A549 (cell line): Measurements from ENCODE around the gene GPATCH1. TPM values are rescaled to one million over a fixed set of nuclear protein-coding genes. Genes with fewer than 3 reads are reported as not detected.

Source experiments
- ATAC-seq, 2 experiments: fragments of 200-7000 bp in 1 of 2; fragments of >200 bp in 1 of 2; cut with Nextera tagmentation in 1 of 2; cut with Tn5 transposase in 1 of 2; 3 replicates each; pipeline versions ENCODE4 v1.8.0 to v1.9.1; 2018 to 2020; ENCODE audit warnings: mild to moderate bottlenecking in 1 of 2, moderate library complexity in 1 of 2
- CTCF ChIA-PET: fragments of 300-600 bp; sonication (Branson Sonifier 250); formaldehyde crosslinking; extraction: SDS; loops from one replicate; lab custom pipeline; 2021; ENCODE audit warnings: antibody characterized with exemption, inconsistent platforms; lab: Yijun Ruan, JAX
- POLR2A ChIA-PET: fragments of 350-600 bp; formaldehyde crosslinking; extraction: SDS; loops from one replicate; lab custom pipeline; 2021; ENCODE audit warnings: antibody characterized with exemption, inconsistent platforms; lab: Yijun Ruan, JAX
- DNase-seq, 2 experiments: peaks; one replicate each; pipeline versions ENCODE4 v3.0.0 to v3.0.0-alpha.2; 2011 to 2016; ENCODE audit warnings: low read depth in 1 of 2, low spot score in 1 of 2
- FAIRE-seq: peaks from 2 replicates; lab custom pipeline; 2011; peaks lifted over from hg19 to GRCh38; lab: Jason Lieb, UNC
- H3K27ac ChIP-seq, 2 experiments: fragments of >200 bp; sonication (Bioruptor Twin); formaldehyde crosslinking; 3 replicates each; pipeline ENCODE4 v1.5.1; 2016 to 2017
- H3K4me1 ChIP-seq: fragments of >200 bp; sonication (Bioruptor Twin); formaldehyde crosslinking; 3 replicates; pipeline ENCODE4 v1.6.1; 2016
- H3K4me2 ChIP-seq: fragments of >200 bp; sonication (Bioruptor Twin); formaldehyde crosslinking; 3 replicates; pipeline ENCODE4 v1.6.1; 2016
- H3K4me3 ChIP-seq: fragments of >200 bp; sonication (Bioruptor Twin); formaldehyde crosslinking; 3 replicates; pipeline ENCODE4 v1.5.1; 2016
- H3K9me3 ChIP-seq: fragments of >200 bp; sonication (Bioruptor Twin); formaldehyde crosslinking; 3 replicates; pipeline ENCODE4 v1.6.1; 2016
- CBX2 ChIP-seq: fragments of 200-600 bp; sonication (generic); IDR thresholded peaks from 2 replicates; pipeline ENCODE4 v1.6.1; 2016; ENCODE audit warnings: low read depth, mild to moderate bottlenecking, borderline replicate concordance
- CBX8 ChIP-seq: fragments of 200-600 bp; sonication (generic); IDR thresholded peaks from 2 replicates; pipeline ENCODE4 v1.6.1; 2016
- CHD4 ChIP-seq: fragments of 200-600 bp; sonication (generic); IDR thresholded peaks from 2 replicates; pipeline ENCODE4 v1.6.1; 2016; ENCODE audit warnings: antibody characterized with exemption, mild to moderate bottlenecking, borderline replicate concordance
- EHF ChIP-seq: fragments of 250-450 bp; sonication (Bioruptor Pico); IDR thresholded peaks from 2 replicates; pipeline ENCODE4 v1.5.0; 2020; ENCODE audit warnings: mild to moderate bottlenecking
- HES2 ChIP-seq: fragments of >200 bp; sonication (Bioruptor Twin); formaldehyde crosslinking; IDR thresholded peaks from 2 replicates; pipeline ENCODE4 v1.6.1; 2016
- HEYL ChIP-seq: fragments of 250-450 bp; sonication (Bioruptor Pico); IDR thresholded peaks from 2 replicates; pipeline ENCODE4 v1.8.0; 2021; ENCODE audit warnings: mild to moderate bottlenecking, moderate library complexity
- HMGXB4 ChIP-seq: fragments of 250-450 bp; sonication (Bioruptor Pico); IDR thresholded peaks from 2 replicates; pipeline ENCODE4 v1.5.0; 2021; ENCODE audit warnings: mild to moderate bottlenecking, moderate library complexity, borderline replicate concordance
- HOXA7 ChIP-seq: fragments of 250-450 bp; sonication (Bioruptor Pico); IDR thresholded peaks from 2 replicates; pipeline ENCODE4 v1.5.0; 2020; ENCODE audit warnings: mild to moderate bottlenecking, moderate library complexity
- HOXB13 ChIP-seq: fragments of 250-450 bp; sonication (Bioruptor Pico); IDR thresholded peaks from 2 replicates; pipeline ENCODE4 v1.5.0; 2020; ENCODE audit warnings: low read depth, mild to moderate bottlenecking, moderate library complexity
- HOXB5 ChIP-seq: fragments of 250-450 bp; sonication (Bioruptor Pico); IDR thresholded peaks from 2 replicates; pipeline ENCODE4 v1.5.0; 2020; ENCODE audit warnings: mild to moderate bottlenecking, moderate library complexity
- JUN ChIP-seq, 2 experiments: fragments of >200 bp; sonication (Bioruptor Twin); formaldehyde crosslinking; IDR thresholded peaks; 2 replicates in 1 of 2; 3 replicates in 1 of 2; pipeline ENCODE4 v1.6.1; 2016 to 2017
- JUNB ChIP-seq: fragments of >200 bp; sonication (Bioruptor Twin); formaldehyde crosslinking; IDR thresholded peaks from 2 replicates; pipeline ENCODE4 v1.6.1; 2016
- KDM1A ChIP-seq: fragments of 200-600 bp; sonication (generic); IDR thresholded peaks from 2 replicates; pipeline ENCODE4 v1.6.1; 2016; ENCODE audit warnings: low read depth, mild to moderate bottlenecking
- KDM5A ChIP-seq: fragments of 200-600 bp; sonication (generic); IDR thresholded peaks from 2 replicates; pipeline ENCODE4 v1.6.1; 2016; ENCODE audit warnings: antibody characterized with exemption, mild to moderate bottlenecking
- MAX ChIP-seq: IDR thresholded peaks from 2 replicates; pipeline ENCODE4 v1.6.1; 2012
- RCOR1 ChIP-seq: fragments of 150-350 bp; IDR thresholded peaks from 2 replicates; pipeline ENCODE4 v1.6.1; 2014; ENCODE audit warnings: antibody characterized with exemption, low read length, low read depth
- RNF2 ChIP-seq: fragments of 200-600 bp; sonication (generic); IDR thresholded peaks from 2 replicates; pipeline ENCODE4 v1.6.1; 2016; ENCODE audit warnings: low read depth, mild to moderate bottlenecking, antibody characterized with exemption, moderate library complexity, borderline replicate concordance
- USF2 ChIP-seq: fragments of 450-650 bp; IDR thresholded peaks from 2 replicates; pipeline ENCODE4 v1.6.1; 2014; ENCODE audit warnings: antibody characterized with exemption
- ZNF302 ChIP-seq: fragments of 250-450 bp; sonication (Bioruptor Pico); IDR thresholded peaks from 2 replicates; pipeline ENCODE4 v1.9.0; 2021; ENCODE audit warnings: inconsistent platforms, mild to moderate bottlenecking, moderate library complexity
- WGBS: methylation state at CpG from one replicate; pipeline ENCODE4 v1.1.6; 2017; ENCODE audit errors: missing lambda C conversion rate; 5-methylcytosine and 5-hydroxymethylcytosine counted together
- polyA plus RNA-seq, 4 experiments: library from polyadenylated mRNA; depleted of rRNA in 3 of 4; stranded (reverse); fragments of >200 nt; fragmentation: RNase III in 1 of 4; extraction: RNeasy Plus Mini Kit Qiagen cat#74134 plus additional on column Dnase treatment in 1 of 4; gene quantifications; 2 replicates in 3 of 4; 3 replicates in 1 of 4; pipeline ENCODE4 v1.2.3, GENCODE V29; 2011 to 2017
- TF ChIP-seq, protein P1 (sequence below): fragments of 200-600 bp; sonication (generic); IDR thresholded peaks from 2 replicates; pipeline ENCODE4 v1.6.1; 2016; ENCODE audit warnings: antibody characterized with exemption, mild to moderate bottlenecking, moderate library complexity
- TF ChIP-seq, protein P2 (sequence below): fragments of 250-450 bp; sonication (Bioruptor Pico); IDR thresholded peaks from 2 replicates; pipeline ENCODE4 v1.5.0; 2020; ENCODE audit warnings: low read depth, mild to moderate bottlenecking, moderate library complexity

GPATCH1 gene
- polyA plus RNA-seq, 2 of the 4 experiments (the other 2 are of a cell fraction) = 12.1 to 24.2 TPM

- ChIA-PET POLR2A (interaction anchor here (0.9 to 2.9 kb wide), 4 partner anchors 11 to 22 kb away, joined by 3 to 16 read pairs (median 10); partner anchors contain the start of gene GPATCH1), CTCF (interaction anchor here (0.9 to 2.6 kb wide), 7 partner anchors 11 to 121 kb away, joined by 3 to 14 read pairs (median 4); partner anchors contain the start of gene GPATCH1)
- H3K4me2 ChIP-seq = peak overlapping the region; percentile 93
- FAIRE-seq (peak; percentile 68), DNase-seq (no peak), ATAC-seq (no peak)
- peaks cover 50% of the 10 kb centered on the region for H3K4me1 ChIP-seq
- H3K9me3 ChIP-seq = no peaks in the 10 kb centered on the region
- WGBS = 60% methylated on average over 5 of the region's 5 CpGs
- peak overlapping the region; percentile 84 for H3K4me3 ChIP-seq
- TF ChIP-seq USF2 = no peak
- no peak for TF ChIP-seq CBX2
- no peak for TF ChIP-seq HOXB13
- no peak for TF ChIP-seq HMGXB4
- TF ChIP-seq, protein P1, sequence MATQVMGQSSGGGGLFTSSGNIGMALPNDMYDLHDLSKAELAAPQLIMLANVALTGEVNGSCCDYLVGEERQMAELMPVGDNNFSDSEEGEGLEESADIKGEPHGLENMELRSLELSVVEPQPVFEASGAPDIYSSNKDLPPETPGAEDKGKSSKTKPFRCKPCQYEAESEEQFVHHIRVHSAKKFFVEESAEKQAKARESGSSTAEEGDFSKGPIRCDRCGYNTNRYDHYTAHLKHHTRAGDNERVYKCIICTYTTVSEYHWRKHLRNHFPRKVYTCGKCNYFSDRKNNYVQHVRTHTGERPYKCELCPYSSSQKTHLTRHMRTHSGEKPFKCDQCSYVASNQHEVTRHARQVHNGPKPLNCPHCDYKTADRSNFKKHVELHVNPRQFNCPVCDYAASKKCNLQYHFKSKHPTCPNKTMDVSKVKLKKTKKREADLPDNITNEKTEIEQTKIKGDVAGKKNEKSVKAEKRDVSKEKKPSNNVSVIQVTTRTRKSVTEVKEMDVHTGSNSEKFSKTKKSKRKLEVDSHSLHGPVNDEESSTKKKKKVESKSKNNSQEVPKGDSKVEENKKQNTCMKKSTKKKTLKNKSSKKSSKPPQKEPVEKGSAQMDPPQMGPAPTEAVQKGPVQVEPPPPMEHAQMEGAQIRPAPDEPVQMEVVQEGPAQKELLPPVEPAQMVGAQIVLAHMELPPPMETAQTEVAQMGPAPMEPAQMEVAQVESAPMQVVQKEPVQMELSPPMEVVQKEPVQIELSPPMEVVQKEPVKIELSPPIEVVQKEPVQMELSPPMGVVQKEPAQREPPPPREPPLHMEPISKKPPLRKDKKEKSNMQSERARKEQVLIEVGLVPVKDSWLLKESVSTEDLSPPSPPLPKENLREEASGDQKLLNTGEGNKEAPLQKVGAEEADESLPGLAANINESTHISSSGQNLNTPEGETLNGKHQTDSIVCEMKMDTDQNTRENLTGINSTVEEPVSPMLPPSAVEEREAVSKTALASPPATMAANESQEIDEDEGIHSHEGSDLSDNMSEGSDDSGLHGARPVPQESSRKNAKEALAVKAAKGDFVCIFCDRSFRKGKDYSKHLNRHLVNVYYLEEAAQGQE = no peak
- no peak for TF ChIP-seq ZNF302 (CRISPR knock-in tag)
- TF ChIP-seq MAX = no peak
- TF ChIP-seq CBX8 = no peak
- TF ChIP-seq EHF = no peak
- no peak for TF ChIP-seq KDM1A
- TF ChIP-seq RNF2 = no peak
- no peak for TF ChIP-seq HOXA7
- TF ChIP-seq JUN (IDR thresholded peaks at IDR 0.05) = no peak
- TF ChIP-seq HOXB5 (CRISPR knock-in tag) = no peak
- TF ChIP-seq CHD4 = no peak
- no peak for TF ChIP-seq HES2
- peak overlapping the region; percentile 90 to 93; a peak in 5 of 6 replicates for H3K27ac ChIP-seq
Measured at GRCh38 chr19:33062902-33063301, 18.1 kb upstream of the GPATCH1 start.

DNA sequence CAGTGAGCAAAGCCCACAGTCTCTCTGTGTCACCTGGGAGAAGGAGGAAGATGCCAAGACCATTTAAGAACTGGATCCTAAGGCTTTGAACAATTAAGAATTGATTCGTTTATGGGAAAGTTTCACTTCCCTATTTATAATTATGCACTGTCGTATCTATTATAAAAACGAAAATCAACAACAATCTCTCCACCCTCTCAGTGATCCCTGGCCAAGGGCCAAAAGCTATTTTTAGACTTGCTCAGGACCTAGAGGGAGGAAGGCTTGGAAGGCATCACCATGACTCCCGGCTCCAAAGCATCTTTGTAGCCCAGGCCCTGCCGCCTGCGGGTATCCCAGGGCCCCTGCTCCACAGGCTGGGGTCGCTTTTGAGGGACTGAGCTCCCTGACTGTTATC lies 17.6 kb upstream of the GPATCH1 start:
- ATAC-seq (peak; percentile 7 to 20; a peak in 3 of 6 replicates), FAIRE-seq (peak; percentile 99), DNase-seq (peak in 1 of 2 experiments; percentile 67)
- peaks cover 50% of the 10 kb centered on the region for H3K4me1 ChIP-seq
- ChIA-PET CTCF (interaction anchor here (1.1 to 4.7 kb wide), 8 partner anchors 11 to 88 kb away, joined by 3 to 25 read pairs (median 4); partner anchors contain the start of gene GPATCH1), POLR2A (interaction anchor here (0.9 to 2.9 kb wide), 4 partner anchors 11 to 22 kb away, joined by 3 to 16 read pairs (median 10); partner anchors contain the start of gene GPATCH1)
- H3K4me3 ChIP-seq = peak overlapping the region; percentile 84
- 4% methylated on average over 7 of the region's 7 CpGs for WGBS
- peak overlapping the region; percentile 93 for H3K4me2 ChIP-seq
- H3K9me3 ChIP-seq = no peaks in the 10 kb centered on the region
- H3K27ac ChIP-seq = peak overlapping the region; percentile 90 to 93
- TF ChIP-seq RNF2 (no peak), HEYL (CRISPR knock-in tag) (no peak), KDM5A (no peak), MAX (no peak), HMGXB4 (no peak), JUN (IDR thresholded peaks at IDR 0.05) (no peak), HOXA7 (no peak), CBX8 (no peak), KDM1A (no peak), JUNB (no peak), RCOR1 (no peak)
- TF ChIP-seq, protein P1 = no peak
- TF ChIP-seq, protein P2, sequence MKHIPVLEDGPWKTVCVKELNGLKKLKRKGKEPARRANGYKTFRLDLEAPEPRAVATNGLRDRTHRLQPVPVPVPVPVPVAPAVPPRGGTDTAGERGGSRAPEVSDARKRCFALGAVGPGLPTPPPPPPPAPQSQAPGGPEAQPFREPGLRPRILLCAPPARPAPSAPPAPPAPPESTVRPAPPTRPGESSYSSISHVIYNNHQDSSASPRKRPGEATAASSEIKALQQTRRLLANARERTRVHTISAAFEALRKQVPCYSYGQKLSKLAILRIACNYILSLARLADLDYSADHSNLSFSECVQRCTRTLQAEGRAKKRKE (CRISPR knock-in tag) = no peak
